ENCODE results near the gene HTRA2. TPM values are rescaled to one million over a fixed set of nuclear protein-coding genes. Genes with fewer than 3 reads are reported as not detected.
A peak's percentile ranks its signal among the peaks of the same experiment; 100 is the strongest.

HTRA2 gene
- polyA plus RNA-seq, 1 donor, result 28.2 TPM

DNA sequence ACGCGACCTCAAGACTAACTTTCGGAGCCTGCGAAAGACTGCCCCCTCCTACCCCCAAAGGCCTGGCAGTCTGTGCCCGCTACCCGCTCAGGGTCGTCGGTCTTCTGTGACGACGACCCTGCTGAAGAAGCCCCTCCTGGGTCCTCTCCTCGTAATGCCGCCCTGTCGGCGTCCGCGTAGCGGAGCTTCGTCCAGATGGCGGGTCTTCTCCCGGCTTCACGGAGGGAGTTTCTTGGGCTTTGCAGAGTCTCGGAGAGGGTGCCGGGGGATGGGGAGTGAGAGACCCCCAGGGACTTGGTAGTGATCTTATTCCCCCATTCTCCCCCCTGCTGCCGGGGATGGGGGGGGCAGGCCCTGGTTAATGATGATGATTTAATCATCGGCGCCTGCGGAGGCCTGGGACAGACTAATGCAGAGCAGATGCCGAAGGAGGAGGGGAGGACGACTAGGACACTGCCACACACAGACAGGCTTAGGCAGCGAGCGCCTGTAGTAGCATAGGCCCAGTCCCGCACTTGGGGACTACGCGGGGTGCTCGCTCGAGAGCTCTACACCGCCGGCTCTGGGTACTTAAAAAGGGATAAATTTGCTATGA lies 21.7 kb upstream of the HTRA2 start:
- H3K9me3 ChIP-seq (ENCODE audit: control insufficient read depth, low read depth, low read length), result peaks cover 1% of the 10 kb centered on the region
- DNase-seq, result peak; percentile 32 to 63
- peak overlapping the region; percentile 91 for H3K27ac ChIP-seq (ENCODE audit: low read length)
- H3K4me3 ChIP-seq (ENCODE audit: low read length), result peak overlapping the region; percentile 79
- peaks cover 16% of the 10 kb centered on the region for H3K36me3 ChIP-seq (ENCODE audit: control insufficient read depth, insufficient read depth, low read length)
- peaks cover 46% of the 10 kb centered on the region for H3K27me3 ChIP-seq (ENCODE audit: control insufficient read depth, insufficient read depth, low read length)
- no CpG with 5 or more reads among the region's 38 CpGs for WGBS (ENCODE audit: insufficient coverage, low lambda C conversion rate)
- H3K4me1 ChIP-seq (ENCODE audit: control insufficient read depth, insufficient read depth, low read length), result peaks cover 29% of the 10 kb centered on the region

DNA sequence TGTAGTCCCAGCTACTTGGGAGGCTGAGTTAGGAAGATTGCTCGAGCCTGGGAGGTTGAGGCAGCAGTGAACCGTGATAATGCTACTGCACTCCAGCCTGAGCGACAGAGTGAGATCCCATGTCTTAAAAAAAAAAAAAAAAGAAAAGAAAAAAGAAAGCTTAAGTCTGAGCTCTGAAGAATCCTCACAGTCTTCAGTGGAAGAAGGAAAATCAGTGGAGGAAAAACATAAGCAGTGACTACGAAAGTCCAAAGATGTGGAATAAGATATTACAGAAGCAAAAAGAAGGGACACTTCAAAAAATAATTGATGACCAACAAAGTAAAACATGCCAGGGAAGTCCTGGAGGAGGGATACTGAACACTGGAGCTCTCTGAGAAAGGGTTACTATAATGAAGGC lies 19.5 kb upstream of the HTRA2 start:
- WGBS (ENCODE audit: insufficient coverage, low lambda C conversion rate), result 89% methylated on average over 4 of the region's 4 CpGs
- H3K9me3 ChIP-seq (ENCODE audit: control insufficient read depth, low read depth, low read length), result peaks cover 14% of the 10 kb centered on the region
- peaks cover 67% of the 10 kb centered on the region for H3K27me3 ChIP-seq (ENCODE audit: control insufficient read depth, insufficient read depth, low read length)
- no peak for DNase-seq
- H3K27ac ChIP-seq (ENCODE audit: low read length), result no peak overlapping the region
- peaks cover 8% of the 10 kb centered on the region for H3K36me3 ChIP-seq (ENCODE audit: control insufficient read depth, insufficient read depth, low read length)
- H3K4me3 ChIP-seq (ENCODE audit: low read length), result no peak overlapping the region
- peaks cover 17% of the 10 kb centered on the region for H3K4me1 ChIP-seq (ENCODE audit: control insufficient read depth, insufficient read depth, low read length)

DNA sequence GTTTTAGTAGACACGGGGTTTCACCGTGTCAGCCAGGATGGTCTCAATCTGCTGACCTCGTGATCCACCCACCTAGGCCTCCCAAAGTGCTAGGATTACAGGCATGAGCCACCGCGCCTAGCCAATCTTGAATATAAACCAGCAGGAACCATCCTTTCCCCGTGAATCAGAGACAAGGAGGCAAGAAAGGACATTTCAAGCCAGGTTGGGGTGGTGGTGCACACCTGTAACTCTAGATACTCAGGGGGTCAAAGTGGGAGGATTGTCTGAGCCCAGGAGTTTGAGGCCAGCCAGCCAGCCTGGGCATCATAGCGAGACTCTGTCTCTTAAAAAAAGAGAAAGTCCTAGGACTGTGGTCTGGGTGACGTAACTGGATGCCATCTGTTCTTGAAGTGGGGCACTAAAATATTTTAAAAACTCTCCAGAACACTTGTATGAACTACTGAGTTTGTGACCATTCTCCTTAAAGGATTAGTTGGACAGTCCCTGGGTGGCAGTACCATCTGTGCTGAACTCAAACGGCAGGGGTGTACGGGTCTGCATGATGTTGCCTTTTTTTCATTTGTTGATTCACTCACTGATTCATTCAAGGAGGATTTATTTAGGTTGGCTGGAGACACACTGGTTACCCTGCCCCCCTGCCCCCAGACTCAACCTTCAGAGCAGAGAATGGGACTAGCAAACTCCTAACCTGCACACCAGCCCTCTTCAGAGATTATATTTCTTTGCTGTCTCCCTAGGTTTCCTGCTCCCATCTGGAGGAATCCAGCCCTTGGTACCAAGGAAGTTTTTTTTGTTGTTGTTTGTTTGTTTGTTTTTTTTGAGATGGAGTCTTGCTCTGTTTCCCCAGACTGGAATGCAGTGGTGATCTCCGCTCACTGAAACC lies 18.4 kb upstream of the HTRA2 start:
- Histone ChIP-seq H3K9me3 (ENCODE audit: control insufficient read depth, low read depth, low read length) (peaks cover 19% of the 10 kb centered on the region), H3K4me1 (ENCODE audit: control insufficient read depth, insufficient read depth, low read length) (peaks cover 9% of the 10 kb centered on the region), H3K27ac (ENCODE audit: low read length) (no peak overlapping the region), H3K27me3 (ENCODE audit: control insufficient read depth, insufficient read depth, low read length) (peaks cover 78% of the 10 kb centered on the region), H3K4me3 (ENCODE audit: low read length) (no peak overlapping the region), H3K36me3 (ENCODE audit: control insufficient read depth, insufficient read depth, low read length) (no peaks in the 10 kb centered on the region)
- no peak for DNase-seq
- WGBS (ENCODE audit: insufficient coverage, low lambda C conversion rate), result no CpG with 5 or more reads among the region's 11 CpGs

DNA sequence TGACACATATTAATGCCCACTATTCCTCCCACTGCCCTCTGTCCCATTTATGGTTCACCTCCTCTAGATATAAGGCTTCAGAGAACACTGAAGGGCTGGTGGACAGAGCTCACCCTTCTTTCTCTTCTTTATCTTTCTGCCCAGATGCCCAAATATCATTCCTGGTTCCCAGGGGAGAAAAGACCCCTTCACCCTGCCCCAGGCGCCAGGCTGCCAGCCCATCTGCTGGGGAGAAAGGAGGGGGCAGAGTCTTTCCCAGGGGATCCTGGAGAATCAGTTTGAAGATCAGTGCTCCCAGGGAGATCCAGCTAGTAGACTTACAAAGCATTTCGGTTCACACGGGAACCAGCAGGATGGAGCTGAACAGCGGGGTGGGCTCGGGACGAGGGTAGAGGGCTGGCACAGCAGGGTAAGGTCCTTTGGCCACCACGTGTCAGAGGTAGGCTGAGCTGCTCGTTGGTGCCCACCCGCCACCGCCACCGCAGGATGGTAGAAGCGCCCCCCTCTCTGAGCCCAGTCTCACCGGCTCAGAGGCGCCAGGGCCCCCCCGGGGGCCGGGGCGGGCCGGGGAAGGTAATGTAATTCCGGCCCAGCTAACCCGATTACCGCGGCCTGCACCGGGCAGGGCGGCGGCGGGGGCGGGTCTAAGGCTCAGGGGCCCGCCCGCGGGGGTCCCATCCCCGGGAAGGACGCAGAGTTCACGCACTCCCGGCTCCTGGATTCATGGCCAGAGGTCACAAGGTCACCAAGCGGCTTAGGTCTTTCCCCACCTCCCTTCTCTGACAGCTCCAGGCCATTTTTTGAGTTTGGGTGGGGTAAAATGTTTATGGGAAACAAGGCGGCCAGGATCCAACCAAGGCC lies 16.8 kb upstream of the HTRA2 start:
- DNase-seq, result no peak
- peaks cover 9% of the 10 kb centered on the region for H3K4me1 ChIP-seq (ENCODE audit: control insufficient read depth, insufficient read depth, low read length)

DNA sequence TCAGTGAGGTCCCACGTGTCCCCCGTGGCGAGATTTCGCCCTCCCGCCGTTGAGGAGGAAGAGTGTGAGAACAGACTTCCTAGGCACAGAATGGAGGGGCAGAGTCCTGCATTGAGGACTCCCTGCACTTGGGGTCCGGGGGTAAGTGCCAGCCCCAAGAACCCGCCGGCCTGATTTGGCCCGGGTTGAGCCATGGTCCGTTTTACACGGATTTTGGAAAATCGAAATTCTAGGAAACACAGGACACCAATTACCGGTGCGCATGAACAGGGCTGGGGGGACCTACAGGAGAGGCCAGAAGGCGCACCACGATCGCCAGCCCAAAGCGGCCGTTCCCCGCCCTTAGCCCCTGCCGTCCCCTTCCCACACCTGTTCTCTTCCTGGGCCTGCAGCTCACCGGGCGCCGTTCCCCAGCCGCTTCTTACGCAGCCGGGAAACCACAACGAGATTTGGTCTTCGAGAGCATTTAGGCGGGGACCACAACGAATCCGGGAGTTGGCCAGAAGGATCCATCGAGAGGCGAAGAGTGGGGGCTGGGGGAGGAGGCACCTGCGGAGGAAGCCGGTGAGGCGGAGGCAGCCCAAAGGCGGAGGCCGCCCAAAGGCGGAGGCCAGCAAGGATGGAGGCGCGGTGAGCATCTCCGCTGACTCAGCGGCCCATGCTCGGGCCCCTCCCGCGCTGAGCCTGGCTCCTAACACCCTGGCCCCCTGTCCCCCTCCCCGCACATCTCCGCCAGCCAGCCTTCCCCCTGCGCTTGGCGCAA lies 15.9 kb upstream of the HTRA2 start:
- H3K9me3 ChIP-seq (ENCODE audit: control insufficient read depth, low read depth, low read length), result peaks cover 23% of the 10 kb centered on the region
- no peak overlapping the region for H3K4me3 ChIP-seq (ENCODE audit: low read length)
- H3K27me3 ChIP-seq (ENCODE audit: control insufficient read depth, insufficient read depth, low read length), result peaks cover 94% of the 10 kb centered on the region
- WGBS (ENCODE audit: insufficient coverage, low lambda C conversion rate), result no CpG with 5 or more reads among the region's 52 CpGs
- no peaks in the 10 kb centered on the region for H3K36me3 ChIP-seq (ENCODE audit: control insufficient read depth, insufficient read depth, low read length)
- peaks cover 5% of the 10 kb centered on the region for H3K4me1 ChIP-seq (ENCODE audit: control insufficient read depth, insufficient read depth, low read length)
- peak overlapping the region; percentile 35 for H3K27ac ChIP-seq (ENCODE audit: low read length)
- no peak for DNase-seq

More for the DNA sequence above, 16.8 kb upstream of the HTRA2 start:
- H3K4me3 ChIP-seq (ENCODE audit: low read length), result no peak overlapping the region
- H3K27me3 ChIP-seq (ENCODE audit: control insufficient read depth, insufficient read depth, low read length), result peaks cover 92% of the 10 kb centered on the region
- no peak overlapping the region for H3K27ac ChIP-seq (ENCODE audit: low read length)
- H3K9me3 ChIP-seq (ENCODE audit: control insufficient read depth, low read depth, low read length), result peaks cover 23% of the 10 kb centered on the region
- H3K36me3 ChIP-seq (ENCODE audit: control insufficient read depth, insufficient read depth, low read length), result no peaks in the 10 kb centered on the region
- WGBS (ENCODE audit: insufficient coverage, low lambda C conversion rate), result no CpG with 5 or more reads among the region's 36 CpGs

DNA sequence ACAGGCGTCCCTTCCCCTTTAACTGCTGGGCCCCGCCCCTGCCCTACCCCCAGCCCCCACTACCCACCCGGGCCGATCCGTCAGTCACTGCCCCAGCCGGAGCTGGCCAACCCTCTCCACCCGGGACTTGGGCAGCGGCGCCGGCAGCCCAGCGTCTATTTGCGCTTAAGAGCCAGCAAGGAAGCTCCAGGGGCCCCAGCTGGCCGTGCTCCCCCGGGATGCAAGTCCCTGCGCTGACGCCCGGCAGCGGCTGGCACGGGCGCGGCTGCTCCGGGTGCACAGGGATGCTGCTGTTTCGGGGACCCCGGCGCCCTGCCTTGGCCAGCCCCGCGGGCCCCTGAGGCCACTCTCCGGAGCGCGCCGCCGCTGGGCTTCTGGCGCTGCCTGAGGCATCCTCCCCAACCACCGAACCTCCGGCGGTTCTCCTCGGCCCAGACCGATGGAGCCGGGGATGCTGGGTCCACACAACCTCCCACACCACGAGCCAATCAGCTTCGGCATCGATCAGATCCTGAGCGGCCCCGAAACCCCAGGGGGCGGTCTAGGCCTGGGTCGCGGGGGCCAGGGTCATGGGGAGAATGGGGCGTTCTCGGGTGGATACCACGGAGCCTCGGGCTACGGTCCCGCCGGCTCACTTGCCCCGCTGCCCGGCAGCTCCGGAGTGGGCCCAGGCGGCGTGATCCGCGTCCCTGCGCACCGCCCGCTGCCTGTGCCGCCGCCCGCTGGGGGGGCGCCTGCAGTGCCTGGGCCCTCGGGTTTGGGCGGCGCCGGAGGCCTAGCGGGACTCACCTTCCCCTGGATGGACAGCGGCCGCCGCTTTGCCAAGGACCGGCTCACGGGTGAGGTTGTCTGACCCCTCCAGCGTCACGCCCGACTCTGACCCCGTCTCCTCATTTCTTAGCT lies 15.1 kb upstream of the HTRA2 start, which contains the start of gene TLX2:
TSS of gene TLX2 (plus strand) at position 83 of the 903 bp plus-strand sequence. CDS start at position 440, 357 bp downstream.
- DNase-seq, result no peak
- no CpG with 5 or more reads among the region's 82 CpGs for WGBS (ENCODE audit: insufficient coverage, low lambda C conversion rate)
- Histone ChIP-seq H3K9me3 (ENCODE audit: control insufficient read depth, low read depth, low read length) (peaks cover 23% of the 10 kb centered on the region), H3K4me3 (ENCODE audit: low read length) (no peak within 1 kb of the TSS), H3K27ac (ENCODE audit: low read length) (peak within 1 kb of the TSS; percentile 35), H3K4me1 (ENCODE audit: control insufficient read depth, insufficient read depth, low read length) (peaks cover 5% of the 10 kb centered on the region), H3K27me3 (ENCODE audit: control insufficient read depth, insufficient read depth, low read length) (peaks cover 95% of the 10 kb centered on the region), H3K36me3 (ENCODE audit: control insufficient read depth, insufficient read depth, low read length) (no peaks in the 10 kb centered on the region)

DNA sequence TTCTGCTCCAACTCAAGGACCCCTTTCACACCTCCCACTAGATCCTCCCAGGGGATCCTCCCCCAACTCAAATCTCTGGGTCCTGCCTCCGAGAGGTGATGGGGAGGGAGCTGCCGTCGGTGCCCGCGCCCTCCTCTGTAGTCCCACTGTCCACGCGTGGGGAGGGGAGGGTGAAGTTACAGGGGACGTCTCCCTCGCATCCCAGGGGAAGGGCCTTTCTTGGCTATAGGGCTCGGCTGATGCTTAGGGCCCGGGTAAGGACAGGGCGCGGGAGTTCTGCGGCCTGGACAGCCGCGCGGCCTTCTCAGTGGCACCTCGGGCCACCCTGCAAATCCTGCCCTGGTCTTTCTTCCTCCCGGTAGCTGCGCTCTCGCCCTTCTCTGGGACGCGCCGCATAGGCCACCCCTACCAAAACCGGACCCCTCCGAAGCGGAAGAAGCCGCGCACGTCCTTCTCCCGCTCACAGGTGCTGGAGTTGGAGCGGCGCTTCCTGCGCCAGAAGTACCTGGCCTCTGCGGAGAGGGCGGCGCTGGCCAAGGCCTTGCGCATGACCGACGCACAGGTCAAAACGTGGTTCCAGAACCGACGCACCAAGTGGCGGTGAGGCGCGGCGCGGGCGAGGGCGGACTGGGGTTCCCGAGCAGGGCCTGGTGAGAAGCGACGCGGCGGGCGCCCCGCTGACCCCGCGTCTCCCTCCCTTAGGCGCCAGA lies 14.3 kb upstream of the HTRA2 start:
- H3K36me3 ChIP-seq (ENCODE audit: control insufficient read depth, insufficient read depth, low read length), result no peaks in the 10 kb centered on the region
- DNase-seq, result peak in 1 of 2 donors; percentile 47
- WGBS (ENCODE audit: insufficient coverage, low lambda C conversion rate), result no CpG with 5 or more reads among the region's 60 CpGs

DNA sequence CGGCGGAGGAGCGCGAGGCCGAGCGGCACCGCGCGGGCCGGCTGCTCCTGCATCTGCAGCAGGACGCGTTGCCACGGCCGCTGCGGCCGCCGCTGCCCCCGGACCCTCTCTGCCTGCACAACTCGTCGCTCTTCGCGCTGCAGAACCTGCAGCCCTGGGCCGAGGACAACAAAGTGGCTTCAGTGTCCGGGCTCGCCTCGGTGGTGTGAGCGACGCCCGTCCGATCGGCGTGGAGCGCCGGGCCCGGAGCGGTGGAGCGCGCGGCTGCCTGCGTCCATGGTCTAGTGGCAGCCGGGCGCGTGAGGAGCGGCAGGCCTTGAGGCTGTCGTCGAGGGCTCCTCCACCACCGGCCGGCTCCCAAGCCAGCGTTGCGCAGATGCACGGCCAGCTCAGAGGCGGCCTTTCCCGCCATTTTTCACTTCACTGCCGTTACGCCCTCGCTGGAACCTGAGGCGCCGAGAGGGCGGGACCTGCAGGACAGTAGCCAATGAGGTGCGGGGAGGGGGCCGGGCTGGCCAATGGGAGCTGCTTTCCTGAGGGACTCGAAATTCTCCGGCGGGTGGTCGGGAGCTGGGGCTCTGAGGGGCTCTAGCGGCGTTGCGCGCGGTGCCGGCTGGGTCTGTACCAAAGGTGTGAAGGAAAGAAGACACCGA lies 13.6 kb upstream of the HTRA2 start:
- DNase-seq, result peak; percentile 36 to 61
- H3K9me3 ChIP-seq (ENCODE audit: control insufficient read depth, low read depth, low read length), result peaks cover 23% of the 10 kb centered on the region
- WGBS (ENCODE audit: insufficient coverage, low lambda C conversion rate), result no CpG with 5 or more reads among the region's 72 CpGs
- H3K27me3 ChIP-seq (ENCODE audit: control insufficient read depth, insufficient read depth, low read length), result peaks cover 85% of the 10 kb centered on the region
- no peaks in the 10 kb centered on the region for H3K36me3 ChIP-seq (ENCODE audit: control insufficient read depth, insufficient read depth, low read length)
- H3K4me1 ChIP-seq (ENCODE audit: control insufficient read depth, insufficient read depth, low read length), result peaks cover 5% of the 10 kb centered on the region
- no peak overlapping the region for H3K27ac ChIP-seq (ENCODE audit: low read length)
- H3K4me3 ChIP-seq (ENCODE audit: low read length), result no peak overlapping the region

More for the DNA sequence above, 14.3 kb upstream of the HTRA2 start:
- Histone ChIP-seq H3K4me1 (ENCODE audit: control insufficient read depth, insufficient read depth, low read length) (peaks cover 5% of the 10 kb centered on the region), H3K27me3 (ENCODE audit: control insufficient read depth, insufficient read depth, low read length) (peaks cover 89% of the 10 kb centered on the region), H3K9me3 (ENCODE audit: control insufficient read depth, low read depth, low read length) (peaks cover 23% of the 10 kb centered on the region), H3K4me3 (ENCODE audit: low read length) (no peak overlapping the region), H3K27ac (ENCODE audit: low read length) (no peak overlapping the region)
